Kidney epithelial cell (primary cell): ENCODE data around the gene THUMPD1. TPM values are rescaled to one million over a fixed set of nuclear protein-coding genes. Genes with fewer than 3 reads are reported as not detected.
"Not testable (repeated sequence)": the region's sequence is repeated elsewhere in the genome, so short reads cannot be mapped to it uniquely, and the experiment has no call there.

ENCODE experiments used
- DNase-seq: peaks from one replicate; pipeline ENCODE4 v3.0.0-alpha.2; 2010; ENCODE audit warnings: low read depth
- H3K27me3 ChIP-seq: 2 replicates; pipeline ENCODE4 v1.6.0; 2011; ENCODE audit warnings: low read length; ENCODE audit not compliant: control insufficient read depth, insufficient read depth
- H3K36me3 ChIP-seq: 2 replicates; pipeline ENCODE4 v1.5.1; 2011; ENCODE audit warnings: low read length; ENCODE audit not compliant: control insufficient read depth, insufficient read depth
- H3K4me3 ChIP-seq: 2 replicates; pipeline ENCODE4 v1.5.1; 2011; ENCODE audit warnings: low read depth, mild to moderate bottlenecking, control low read depth, low read length
- total RNA-seq: library from RNA; depleted of rRNA; stranded (reverse); fragments of >200 nt; gene quantifications from 2 replicates; pipeline ENCODE4 v1.2.3, GENCODE V29; 2015
- TF ChIP-seq, protein P1 (sequence below): IDR thresholded peaks from 2 replicates; pipeline ENCODE4 v1.5.1; 2011; ENCODE audit warnings: mild to moderate bottlenecking, moderate library complexity, low read length, control low read depth, inconsistent platforms; ENCODE audit not compliant: insufficient read depth, poor library complexity, severe bottlenecking

The THUMPD1 gene
- total RNA-seq, 1 donor from 2014 or later = 70.8 TPM

- Histone ChIP-seq H3K27me3 (no peaks in the 10 kb centered on the region), H3K4me3 (no peak overlapping the region), H3K36me3 (no peaks in the 10 kb centered on the region)
- no peak for DNase-seq
- TF ChIP-seq, protein P1, sequence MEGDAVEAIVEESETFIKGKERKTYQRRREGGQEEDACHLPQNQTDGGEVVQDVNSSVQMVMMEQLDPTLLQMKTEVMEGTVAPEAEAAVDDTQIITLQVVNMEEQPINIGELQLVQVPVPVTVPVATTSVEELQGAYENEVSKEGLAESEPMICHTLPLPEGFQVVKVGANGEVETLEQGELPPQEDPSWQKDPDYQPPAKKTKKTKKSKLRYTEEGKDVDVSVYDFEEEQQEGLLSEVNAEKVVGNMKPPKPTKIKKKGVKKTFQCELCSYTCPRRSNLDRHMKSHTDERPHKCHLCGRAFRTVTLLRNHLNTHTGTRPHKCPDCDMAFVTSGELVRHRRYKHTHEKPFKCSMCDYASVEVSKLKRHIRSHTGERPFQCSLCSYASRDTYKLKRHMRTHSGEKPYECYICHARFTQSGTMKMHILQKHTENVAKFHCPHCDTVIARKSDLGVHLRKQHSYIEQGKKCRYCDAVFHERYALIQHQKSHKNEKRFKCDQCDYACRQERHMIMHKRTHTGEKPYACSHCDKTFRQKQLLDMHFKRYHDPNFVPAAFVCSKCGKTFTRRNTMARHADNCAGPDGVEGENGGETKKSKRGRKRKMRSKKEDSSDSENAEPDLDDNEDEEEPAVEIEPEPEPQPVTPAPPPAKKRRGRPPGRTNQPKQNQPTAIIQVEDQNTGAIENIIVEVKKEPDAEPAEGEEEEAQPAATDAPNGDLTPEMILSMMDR = no peak
Observed at GRCh38 chr16:20695024-20695423, 46.6 kb downstream of the THUMPD1 start.

- not testable (repeated sequence) for DNase-seq, H3K4me3 ChIP-seq, H3K36me3 ChIP-seq, H3K27me3 ChIP-seq
Observed at GRCh38 chr16:20694096-20694495, 47.5 kb downstream of the THUMPD1 start.

DNA sequence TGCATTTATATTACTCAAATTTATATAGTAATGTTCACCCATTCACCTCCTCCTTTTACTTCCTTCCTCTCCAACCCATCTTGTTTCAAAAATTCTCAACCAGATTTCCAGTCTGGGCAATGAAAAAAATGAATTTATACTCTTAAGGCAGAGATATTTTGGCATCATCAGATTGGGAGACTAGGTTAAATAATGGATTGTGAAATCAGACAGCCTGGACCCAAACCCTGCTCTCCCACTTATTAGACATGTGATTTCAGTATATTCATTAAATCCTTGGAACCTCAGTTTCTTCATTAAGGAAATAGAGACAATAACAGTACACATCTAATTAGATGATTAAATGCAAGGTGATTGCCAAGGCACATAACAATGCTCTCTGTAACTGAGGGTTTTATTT lies 52.0 kb downstream of the THUMPD1 start:
- TF ChIP-seq, protein P1 = no peak
- no peaks in the 10 kb centered on the region for H3K36me3 ChIP-seq
- no peak overlapping the region for H3K4me3 ChIP-seq
- H3K27me3 ChIP-seq = no peaks in the 10 kb centered on the region
- no peak for DNase-seq

- Histone ChIP-seq H3K36me3 (no peaks in the 10 kb centered on the region), H3K27me3 (no peaks in the 10 kb centered on the region), H3K4me3 (no peak overlapping the region)
- no peak for DNase-seq
- TF ChIP-seq, protein P1 = no peak
Observed at GRCh38 chr16:20683812-20684211, 57.8 kb downstream of the THUMPD1 start.

Other genes starting within 250 kb of the THUMPD1 start
- gene ACSM2B, start 165.5 kb downstream of the THUMPD1 start, total RNA-seq = not detected in 2 replicates
- 1.2 and 1.6 TPM in 2 replicates for gene ACSM1, start 44.1 kb downstream of the THUMPD1 start, total RNA-seq
- gene ACSM3, start 22.2 kb upstream of the THUMPD1 start, total RNA-seq = 5.9 and 14.4 TPM in 2 replicates
- gene ERI2, start 64.7 kb upstream of the THUMPD1 start, total RNA-seq = 15.3 and 20.5 TPM in 2 replicates
- 0.82 and 2.7 TPM in 2 replicates for gene REXO5, start 64.7 kb upstream of the THUMPD1 start, total RNA-seq
- 12.9 and 14.8 TPM in 2 replicates for gene DCUN1D3, start 158.5 kb upstream of the THUMPD1 start, total RNA-seq
- gene LYRM1, start 159.0 kb upstream of the THUMPD1 start, total RNA-seq = 64.8 and 65.9 TPM in 2 replicates